C1 segment of cervical spinal cord (tissue), 14 donors: ENCODE data around the gene LATS2.

Experiments
- DNase-seq, 14 donors: peaks; one replicate each; lab custom pipeline; 2025; lab: John Stamatoyannopoulos, UW

Gene LATS2

GRCh38 chr13:21061029-21061763 lies at the start of gene LATS2:
Gene LATS2 (minus strand): TSS chr13:21061586. CDS start chr13:21046026, 15,560 bp downstream.
- DNase-seq: peak; percentile 36 to 87 (median 80)

GRCh38 chr13:21109168-21109567 lies 47.8 kb upstream of the LATS2 start:
- no peak for DNase-seq

GRCh38 chr13:21106089-21106488 lies 44.7 kb upstream of the LATS2 start:
- no peak for DNase-seq

DNA sequence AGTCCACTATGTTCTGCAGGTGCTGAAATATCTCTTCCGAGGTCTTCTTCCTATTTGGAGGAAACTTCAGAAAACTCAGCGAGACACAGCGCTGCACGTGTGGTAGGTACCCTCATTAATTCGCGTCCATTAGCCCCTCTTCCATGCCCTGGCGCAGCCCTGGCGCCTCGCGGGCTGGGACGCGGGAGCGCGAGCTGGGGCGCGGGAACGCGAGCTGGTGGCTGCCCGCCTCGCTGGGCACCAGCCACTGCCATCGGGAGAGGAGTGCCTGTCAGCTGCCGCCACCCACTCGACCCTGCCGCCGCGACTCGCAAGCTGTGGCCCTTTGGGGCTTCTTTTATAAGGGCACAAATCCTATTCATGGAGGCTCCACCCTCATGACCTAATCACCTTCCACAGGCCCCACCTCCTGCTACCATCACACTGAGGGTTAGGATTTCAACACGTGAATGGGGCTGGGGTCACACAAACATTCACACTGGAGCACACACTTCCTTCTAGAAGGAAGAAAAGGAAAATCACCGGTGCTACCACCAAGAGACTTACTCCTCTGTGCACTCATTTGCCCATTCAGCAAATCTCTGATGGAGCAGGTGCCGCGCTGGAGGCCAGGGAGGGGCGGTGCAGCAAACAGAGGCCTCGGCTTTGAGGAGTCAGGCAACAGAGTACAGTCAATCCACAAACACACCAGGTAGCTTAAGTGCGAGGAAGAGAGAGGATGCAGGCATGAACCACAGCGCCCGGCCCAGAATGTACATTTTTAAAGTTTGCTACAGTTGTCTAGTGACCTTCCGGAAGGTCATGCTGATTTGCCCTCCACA lies 43.0 kb upstream of the LATS2 start:
- no peak for DNase-seq

GRCh38 chr13:21101865-21102576 lies 40.6 kb upstream of the LATS2 start:
- DNase-seq: no peak

GRCh38 chr13:21100994-21101757 lies 39.8 kb upstream of the LATS2 start:
- no peak for DNase-seq

GRCh38 chr13:21100211-21100610 lies 38.8 kb upstream of the LATS2 start:
- DNase-seq: no peak

DNA sequence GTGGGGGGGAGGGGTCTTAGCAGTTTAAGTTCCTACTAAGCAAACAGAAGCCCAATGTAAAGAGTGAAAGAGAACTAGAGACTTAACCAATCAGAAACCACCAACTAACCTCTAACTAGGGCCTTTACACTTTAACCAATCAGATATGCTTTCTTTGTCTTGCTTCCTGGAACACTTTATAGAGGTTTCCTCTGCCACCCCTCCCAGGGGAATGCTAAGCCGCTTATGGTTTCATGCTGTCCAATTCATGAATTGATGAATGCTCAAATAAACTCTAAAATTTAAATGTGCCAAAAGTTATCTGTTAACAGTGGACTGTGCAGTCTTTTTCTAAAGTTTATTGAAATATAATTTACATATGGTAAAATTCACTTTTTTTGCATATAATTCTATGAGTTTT lies 33.9 kb upstream of the LATS2 start:
- no peak for DNase-seq

DNA sequence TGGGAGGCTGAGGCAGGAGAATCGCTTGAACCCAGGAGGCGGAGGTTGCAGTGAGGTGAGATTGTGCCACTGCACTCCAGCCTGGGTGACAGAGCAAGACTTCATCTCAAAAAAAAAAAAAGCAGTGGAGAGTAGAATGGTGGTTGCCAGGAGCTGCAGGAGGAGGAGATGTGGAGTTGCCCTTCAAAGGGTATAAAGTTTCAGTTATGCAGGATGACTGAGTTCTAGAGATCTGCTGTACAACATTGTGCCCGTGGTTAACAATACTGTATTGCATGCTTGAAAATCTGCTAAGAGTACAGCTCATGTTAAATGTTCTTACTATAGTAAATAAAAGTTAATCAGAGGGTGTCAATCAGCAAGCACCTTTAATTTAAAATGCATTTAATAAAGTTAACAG lies 28.4 kb upstream of the LATS2 start:
- DNase-seq: no peak

DNA sequence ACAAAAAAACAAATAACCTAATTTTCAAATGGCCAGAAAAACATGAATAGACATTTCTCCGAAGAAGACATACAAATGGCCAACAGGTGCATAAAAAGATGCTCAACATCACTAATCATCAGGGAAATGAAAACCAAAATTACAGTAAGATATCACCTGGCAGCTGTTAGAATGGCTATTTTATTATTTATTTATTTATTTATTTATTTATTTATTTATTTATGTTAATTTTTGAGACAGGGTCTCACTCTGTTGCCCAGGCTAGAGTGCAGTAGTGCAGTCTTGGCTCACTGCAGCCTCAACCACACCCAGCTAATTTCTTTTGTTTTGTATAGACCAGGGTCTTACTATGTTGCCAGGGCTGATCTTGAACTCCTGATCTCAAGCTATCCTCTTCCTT lies 27.1 kb upstream of the LATS2 start:
- DNase-seq: no peak

DNA sequence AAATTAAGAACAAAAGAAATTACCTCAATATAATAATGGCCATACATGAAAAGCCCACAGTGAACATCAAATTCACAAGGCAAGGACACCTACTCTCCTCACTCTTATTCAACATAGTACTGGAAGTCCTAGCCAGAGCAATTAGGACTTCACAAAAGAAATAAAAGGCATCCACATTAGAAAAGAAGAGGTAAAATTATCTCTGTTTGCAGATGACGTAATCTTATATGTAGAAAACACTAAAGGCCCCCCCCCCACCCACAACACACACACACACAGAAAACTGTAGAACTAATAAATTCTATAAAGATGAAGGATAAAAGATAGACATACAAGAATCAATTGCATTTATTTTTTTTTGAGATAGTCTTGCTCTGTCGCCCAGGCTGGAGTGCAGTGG lies 25.5 kb upstream of the LATS2 start:
- DNase-seq: no peak

- no peak for DNase-seq
Measured at GRCh38 chr13:21081926-21082325, 20.5 kb upstream of the LATS2 start.

DNA sequence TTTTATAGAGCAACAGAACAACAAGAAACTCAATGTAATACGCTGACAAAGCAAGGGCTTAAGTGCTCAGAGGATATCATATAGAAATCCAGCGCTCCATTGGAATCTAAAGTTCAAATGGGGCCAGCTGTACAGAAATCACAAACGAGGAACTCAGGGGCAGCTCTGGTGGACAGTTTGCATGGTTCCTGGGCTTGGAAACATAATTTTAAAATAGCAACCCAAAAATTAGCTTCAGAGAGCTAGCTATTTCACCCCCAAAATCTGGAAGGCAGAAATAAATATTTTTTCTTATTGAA lies 19.2 kb upstream of the LATS2 start:
- no peak for DNase-seq

DNA sequence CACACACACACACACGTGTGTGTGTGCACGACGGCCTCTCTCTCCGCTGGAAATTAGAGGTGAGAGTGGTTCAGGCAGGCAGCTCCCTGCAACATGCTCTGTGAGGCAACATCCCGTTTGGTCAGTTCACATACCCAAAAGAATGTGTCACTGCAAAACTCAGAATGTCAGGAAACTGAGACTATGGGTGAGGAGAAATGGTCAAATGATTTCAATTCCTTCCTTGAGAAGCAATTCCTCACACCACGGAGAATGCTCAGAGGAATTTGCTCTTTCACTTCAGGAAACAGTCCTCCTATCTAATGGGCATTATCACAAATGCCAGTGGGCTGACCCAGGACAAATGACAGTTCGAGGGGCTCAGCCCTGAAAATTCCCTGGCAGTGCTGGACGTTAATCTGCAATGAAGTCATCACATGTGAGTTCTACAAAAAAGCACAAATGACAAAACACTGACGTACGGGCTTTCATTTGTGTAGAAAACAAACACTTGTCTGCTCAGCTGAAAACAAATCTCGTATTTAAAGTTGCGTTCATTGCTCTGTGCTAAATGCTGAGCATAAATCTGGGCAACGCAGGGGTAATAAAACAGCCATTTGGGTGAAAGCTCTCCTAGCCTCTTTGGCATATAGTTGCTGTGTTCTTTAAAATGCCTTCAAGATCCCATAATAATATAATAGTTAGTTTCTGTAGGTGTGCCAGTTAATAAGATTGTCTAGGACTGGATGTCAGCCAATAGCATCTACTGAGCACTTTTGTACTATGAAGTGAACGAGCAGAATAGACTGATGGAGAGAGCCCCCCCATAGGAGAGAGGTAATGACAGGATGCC lies 18.6 kb upstream of the LATS2 start:
- DNase-seq: no peak

- no peak for DNase-seq
Measured at GRCh38 chr13:21079221-21079620, 17.8 kb upstream of the LATS2 start.

GRCh38 chr13:21078501-21078900 lies 17.1 kb upstream of the LATS2 start:
- DNase-seq: no peak

DNA sequence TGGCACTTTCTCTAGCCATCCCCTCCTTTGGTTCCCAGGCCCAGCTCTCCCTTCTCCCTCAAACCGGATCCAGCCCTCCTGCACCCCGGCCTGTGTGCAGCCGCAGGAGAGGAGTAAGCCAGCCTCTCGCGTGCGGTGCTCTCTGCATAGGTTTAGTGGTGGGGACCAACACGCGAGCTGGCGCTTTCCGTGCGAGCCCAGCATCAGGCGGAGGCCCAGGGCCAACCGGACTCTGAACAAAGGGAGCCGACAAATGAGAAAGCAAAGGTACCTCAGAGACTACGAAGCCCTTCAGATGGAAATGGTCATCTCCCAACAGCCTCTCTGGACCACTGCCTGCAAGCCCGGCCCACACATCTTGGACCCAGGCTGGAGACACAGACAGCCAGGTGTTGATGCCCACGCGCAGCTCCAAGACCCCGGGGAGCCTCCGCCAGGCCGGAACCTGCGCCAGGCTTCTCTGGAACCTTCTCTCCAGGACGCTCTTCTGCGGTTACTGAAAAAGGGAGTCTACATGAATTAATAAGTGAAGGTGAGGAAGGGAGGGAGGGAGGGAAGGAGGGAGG lies 16.5 kb upstream of the LATS2 start:
- DNase-seq: peak in 1 of 14 donors; percentile 61

GRCh38 chr13:21077076-21077787 lies 15.8 kb upstream of the LATS2 start:
- no peak for DNase-seq

GRCh38 chr13:21076253-21076652 lies 14.9 kb upstream of the LATS2 start:
- no peak for DNase-seq
